NCI-H2171 treated with DMSO at 0.1 percent for 48 hours (cell line): Measurements from ENCODE around the gene DAGLB.
"Not testable (repeated sequence)": the region's sequence is repeated elsewhere in the genome, so short reads cannot be mapped to it uniquely, and the experiment has no call there.

Experiments
- DNase-seq: peaks from one replicate; lab custom pipeline; 2025; lab: John Stamatoyannopoulos, UW

Gene DAGLB

GRCh38 chr7:6397759-6398495 lies 49.8 kb downstream of the DAGLB start:
- not testable (repeated sequence) for DNase-seq

- DNase-seq = no peak
Observed at GRCh38 chr7:6395898-6396595, 51.7 kb downstream of the DAGLB start.

- no peak for DNase-seq
Observed at GRCh38 chr7:6394114-6394513, 53.6 kb downstream of the DAGLB start.

- DNase-seq = no peak
Observed at GRCh38 chr7:6393667-6394056, 54.1 kb downstream of the DAGLB start.

- DNase-seq = no peak
Observed at GRCh38 chr7:6392712-6393666, 54.8 kb downstream of the DAGLB start.

- DNase-seq = no peak
Observed at GRCh38 chr7:6389728-6390127, 58.0 kb downstream of the DAGLB start.

- no peak for DNase-seq
Observed at GRCh38 chr7:6387734-6388294, 59.9 kb downstream of the DAGLB start.

GRCh38 chr7:6386779-6387178 lies 61.0 kb downstream of the DAGLB start:
- no peak for DNase-seq

- no peak for DNase-seq
Observed at GRCh38 chr7:6385909-6386560, 61.7 kb downstream of the DAGLB start.

GRCh38 chr7:6385110-6385781 lies 62.5 kb downstream of the DAGLB start:
- no peak for DNase-seq

GRCh38 chr7:6384327-6384726 lies 63.4 kb downstream of the DAGLB start:
- no peak for DNase-seq

GRCh38 chr7:6382817-6383216 lies 64.9 kb downstream of the DAGLB start:
- no peak for DNase-seq

- not testable (repeated sequence) for DNase-seq
Observed at GRCh38 chr7:6381846-6382245, 65.9 kb downstream of the DAGLB start.

GRCh38 chr7:6380310-6381095 lies 67.3 kb downstream of the DAGLB start:
- no peak for DNase-seq

GRCh38 chr7:6379886-6380285 lies 67.9 kb downstream of the DAGLB start:
- no peak for DNase-seq

- DNase-seq = not testable (repeated sequence)
Observed at GRCh38 chr7:6378556-6378955, 69.2 kb downstream of the DAGLB start.

GRCh38 chr7:6376820-6377219 lies 70.9 kb downstream of the DAGLB start:
- no peak for DNase-seq

GRCh38 chr7:6375348-6376101 lies 72.2 kb downstream of the DAGLB start:
- peak; percentile 31 for DNase-seq

GRCh38 chr7:6367701-6368211 lies 80.0 kb downstream of the DAGLB start:
- DNase-seq = no peak
